H9 (cell line): ENCODE measurements around the gene MYOM1. TPM values are rescaled to one million over a fixed set of nuclear protein-coding genes. Genes with fewer than 3 reads are reported as not detected.

Source experiments
- DNase-seq: peaks from one replicate; pipeline ENCODE4 v3.0.0-alpha.2; 2017
- H2AFZ ChIP-seq: one replicate; pipeline ENCODE4 v1.6.1; 2013; ENCODE audit warnings: mild to moderate bottlenecking, low read length, control low read depth, moderate library complexity
- H2AK5ac ChIP-seq: 2 replicates; pipeline ENCODE4 v1.6.1; 2013; ENCODE audit warnings: low read length, control low read depth, mixed read lengths; ENCODE audit not compliant: insufficient read length
- H2BK120ac ChIP-seq: one replicate; pipeline ENCODE4 v1.6.1; 2013; ENCODE audit warnings: low read depth, mild to moderate bottlenecking, low read length, control low read depth, inconsistent platforms; ENCODE audit not compliant: poor library complexity, severe bottlenecking
- H2BK12ac ChIP-seq: 2 replicates; pipeline ENCODE4 v1.6.1; 2013; ENCODE audit warnings: low read length, control low read depth, mixed read lengths, low read depth; ENCODE audit not compliant: insufficient read length
- H2BK15ac ChIP-seq: 2 replicates; pipeline ENCODE4 v1.6.1; 2013; ENCODE audit warnings: low read depth, low read length, control low read depth
- H2BK20ac ChIP-seq: one replicate; pipeline ENCODE4 v1.6.1; 2013; ENCODE audit warnings: low read depth, mild to moderate bottlenecking, low read length, control low read depth, inconsistent platforms; ENCODE audit not compliant: poor library complexity, severe bottlenecking
- H2BK5ac ChIP-seq: 2 replicates; pipeline ENCODE4 v1.6.1; 2013; ENCODE audit warnings: low read length, control low read depth, mixed read lengths; ENCODE audit not compliant: insufficient read length
- H3K14ac ChIP-seq: 2 replicates; pipeline ENCODE4 v1.6.1; 2013; ENCODE audit warnings: low read length, control low read depth; ENCODE audit not compliant: insufficient read depth
- H3K18ac ChIP-seq: 2 replicates; pipeline ENCODE4 v1.6.1; 2013; ENCODE audit warnings: low read depth, mild to moderate bottlenecking, mixed read lengths, low read length, control low read depth; ENCODE audit not compliant: insufficient read length
- H3K23ac ChIP-seq: 2 replicates; pipeline ENCODE4 v1.6.1; 2013; ENCODE audit warnings: low read length, control low read depth, mixed read lengths, low read depth; ENCODE audit not compliant: insufficient read length
- H3K23me2 ChIP-seq: 2 replicates; pipeline ENCODE4 v1.6.1; 2013; ENCODE audit warnings: low read depth, mild to moderate bottlenecking, mixed read lengths, low read length, control low read depth; ENCODE audit not compliant: insufficient read length, poor library complexity, severe bottlenecking
- H3K27ac ChIP-seq: 2 replicates; pipeline ENCODE4 v1.5.1; 2013; ENCODE audit warnings: low read length, control low read depth, mixed read lengths, low read depth; ENCODE audit not compliant: insufficient read length
- H3K27me3 ChIP-seq: 2 replicates; pipeline ENCODE4 v1.6.1; 2013; ENCODE audit warnings: low read length, control low read depth, inconsistent platforms; ENCODE audit not compliant: insufficient read depth
- H3K4ac ChIP-seq: 2 replicates; pipeline ENCODE4 v1.6.1; 2013; ENCODE audit warnings: low read depth, mild to moderate bottlenecking, control low read depth, inconsistent platforms, low read length, moderate library complexity
- H3K4me1 ChIP-seq: 2 replicates; pipeline ENCODE4 v1.6.1; 2013; ENCODE audit warnings: low read length, control low read depth, inconsistent platforms; ENCODE audit not compliant: insufficient read depth
- H3K4me2 ChIP-seq: 2 replicates; pipeline ENCODE4 v1.6.1; 2013; ENCODE audit warnings: low read length, control low read depth, mixed read lengths; ENCODE audit not compliant: insufficient read length, insufficient read depth
- H3K56ac ChIP-seq: 2 replicates; pipeline ENCODE4 v1.6.1; 2013; ENCODE audit warnings: low read depth, mild to moderate bottlenecking, mixed read lengths, low read length, control low read depth; ENCODE audit not compliant: insufficient read length
- H3K79me1 ChIP-seq: 2 replicates; pipeline ENCODE4 v1.6.1; 2013; ENCODE audit warnings: low read depth, mild to moderate bottlenecking, moderate library complexity, low read length, control low read depth, inconsistent platforms; ENCODE audit not compliant: insufficient read depth, poor library complexity, severe bottlenecking
- H3K79me2 ChIP-seq: 2 replicates; pipeline ENCODE4 v1.6.1; 2013; ENCODE audit warnings: low read length, control low read depth, inconsistent platforms; ENCODE audit not compliant: insufficient read depth
- H3K9ac ChIP-seq: 2 replicates; pipeline ENCODE4 v1.6.1; 2013; ENCODE audit warnings: low read length, control low read depth, mixed read lengths; ENCODE audit not compliant: insufficient read length; ENCODE audit errors: extremely low read depth
- H3K9me3 ChIP-seq: one replicate; pipeline ENCODE4 v1.6.1; 2013; ENCODE audit warnings: low read depth, low read length, inconsistent platforms; ENCODE audit not compliant: control insufficient read depth
- H3T11ph ChIP-seq: one replicate; pipeline ENCODE4 v1.6.1; 2013; ENCODE audit warnings: mild to moderate bottlenecking, low read length, control low read depth, inconsistent platforms
- H4K20me1 ChIP-seq: one replicate; pipeline ENCODE4 v1.6.1; 2013; ENCODE audit not compliant: control insufficient read depth, insufficient read length, insufficient read depth
- H4K5ac ChIP-seq: 2 replicates; pipeline ENCODE4 v1.6.1; 2013; ENCODE audit warnings: low read depth, mild to moderate bottlenecking, mixed read lengths, low read length, control low read depth; ENCODE audit not compliant: insufficient read length
- H4K8ac ChIP-seq: replicated peaks from 2 replicates; pipeline ENCODE4 v1.6.1; 2013; ENCODE audit warnings: low read length, control low read depth, mixed read lengths, low read depth; ENCODE audit not compliant: insufficient read length
- H4K91ac ChIP-seq: 2 replicates; pipeline ENCODE4 v1.6.1; 2013; ENCODE audit warnings: low read depth, mild to moderate bottlenecking, moderate library complexity, mixed read lengths, low read length, control low read depth; ENCODE audit not compliant: insufficient read length
- H3K27ac Mint-ChIP-seq, 3 experiments: 2 replicates in 2 of 3; 3 replicates in 1 of 3; pipeline ENCODE4 v1.8.0; 2020 to 2021; ENCODE audit warnings: mixed read lengths in 3 of 3, mild to moderate bottlenecking in 1 of 3, moderate library complexity in 1 of 3
- H3K27me3 Mint-ChIP-seq: 2 replicates; pipeline ENCODE4 v1.8.0; 2021; ENCODE audit warnings: low read depth, mild to moderate bottlenecking, moderate library complexity, mixed read lengths
- H3K36me3 Mint-ChIP-seq, 3 experiments: 2 replicates in 2 of 3; 3 replicates in 1 of 3; pipeline ENCODE4 v1.8.0; 2020 to 2021; ENCODE audit warnings: low read depth in 3 of 3, mixed read lengths in 3 of 3; ENCODE audit not compliant: insufficient read depth in 1 of 3
- H3K4me1 Mint-ChIP-seq, 2 experiments: 2 replicates each; pipeline ENCODE4 v1.8.0; 2020; ENCODE audit warnings: mixed read lengths in 2 of 2
- H3K4me3 Mint-ChIP-seq, 2 experiments: 2 replicates in 1 of 2; 3 replicates in 1 of 2; pipeline ENCODE4 v1.8.0; 2020 to 2021; ENCODE audit warnings: mild to moderate bottlenecking in 2 of 2, mixed read lengths in 2 of 2, moderate library complexity in 1 of 2
- H3K9me3 Mint-ChIP-seq, 2 experiments: 2 replicates in 1 of 2; 3 replicates in 1 of 2; pipeline ENCODE4 v1.8.0; 2020; ENCODE audit warnings: mild to moderate bottlenecking in 2 of 2, mixed read lengths in 2 of 2, moderate library complexity in 1 of 2
- CTCF ChIP-seq: fragments of 200-600 bp; sonication (generic); conservative IDR thresholded peaks from 3 replicates; pipeline ENCODE4 v1.8.0; 2021; ENCODE audit warnings: antibody characterized with exemption, mild to moderate bottlenecking
- WGBS: extraction: QIAGEN DNeasy Blood & Tissue Kit; methylation state at CpG from one replicate; pipeline ENCODE4 v1.1.7; 2013; ENCODE audit warnings: missing lambda C conversion rate, low lambda C conversion rate, mixed read lengths; ENCODE audit not compliant: insufficient read length; ENCODE audit errors: extremely low coverage; 5-methylcytosine and 5-hydroxymethylcytosine counted together
- total RNA-seq: library from RNA; stranded (reverse); gene quantifications from 2 replicates; pipeline ENCODE4 v1.2.1, GENCODE V29; 2021

The MYOM1 gene
- total RNA-seq, 1 experiment from 2014 or later = 0.17 TPM

DNA sequence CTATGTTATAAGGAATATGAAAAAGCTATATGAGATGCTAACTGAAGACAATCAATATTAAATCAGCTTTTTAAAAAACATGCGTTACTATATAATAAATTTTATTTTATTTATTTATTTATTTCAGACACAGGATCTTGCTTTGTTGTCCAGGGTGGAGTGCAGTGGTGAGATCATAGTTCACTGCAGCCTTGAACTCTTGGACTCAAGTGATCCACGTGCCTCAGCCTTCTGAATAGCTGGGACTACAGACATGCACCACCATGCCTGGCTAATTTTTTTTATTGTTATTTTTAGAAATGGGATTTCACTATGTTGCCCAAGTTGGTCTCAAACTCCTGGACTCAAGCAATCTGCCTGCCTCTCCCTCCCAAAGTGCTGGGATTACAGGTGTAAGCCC is 89.4 kb downstream of the MYOM1 start:
- no peak overlapping the region for H3K4me2 ChIP-seq
- no peaks in the 10 kb centered on the region for H3K27me3 ChIP-seq
- H2BK120ac ChIP-seq = no peak overlapping the region
- no peak overlapping the region for H3T11ph ChIP-seq
- H4K20me1 ChIP-seq = no peaks in the 10 kb centered on the region
- H3K23ac ChIP-seq = no peak overlapping the region
- Mint-ChIP-seq H3K9me3 (no peaks in the 10 kb centered on the region), H3K27ac (no peak overlapping the region), H3K27me3 (no peaks in the 10 kb centered on the region), H3K36me3 (no peaks in the 10 kb centered on the region), H3K4me1 (peaks cover 7% of the 10 kb centered on the region in 2 experiments), H3K4me3 (no peak overlapping the region)
- H3K9me3 ChIP-seq = no peaks in the 10 kb centered on the region
- H3K14ac ChIP-seq = no peak overlapping the region
- H3K79me1 ChIP-seq = no peaks in the 10 kb centered on the region
- no peaks in the 10 kb centered on the region for H3K4me1 ChIP-seq
- WGBS = no CpG with 5 or more reads among the region's 2 CpGs
- H3K23me2 ChIP-seq = no peaks in the 10 kb centered on the region
- H3K79me2 ChIP-seq = no peaks in the 10 kb centered on the region
- no peak overlapping the region for H2BK15ac ChIP-seq
- no peak overlapping the region for H2AK5ac ChIP-seq
- H3K56ac ChIP-seq = no peak overlapping the region
- H2BK12ac ChIP-seq = no peak overlapping the region
- H3K9ac ChIP-seq = no peak overlapping the region
- no peak overlapping the region for H2BK5ac ChIP-seq
- H4K91ac ChIP-seq = no peak overlapping the region
- DNase-seq = no peak
- H4K5ac ChIP-seq = no peak overlapping the region
- no peak overlapping the region for H3K27ac ChIP-seq
- no peak for TF ChIP-seq CTCF
- H4K8ac ChIP-seq = no peak overlapping the region
- no peak overlapping the region for H2BK20ac ChIP-seq
- no peak overlapping the region for H3K4ac ChIP-seq
- H3K18ac ChIP-seq = no peak overlapping the region
- no peak overlapping the region for H2AFZ ChIP-seq
